GM19239 (cell line): ENCODE data around the gene CDCP2.

Experiments
- DNase-seq: peaks from one replicate; pipeline ENCODE4 v3.0.0; 2011; ENCODE audit warnings: low spot score; ENCODE audit not compliant: insufficient read length
- FAIRE-seq: peaks from 2 replicates; lab custom pipeline; 2011; peaks lifted over from hg19 to GRCh38; lab: Jason Lieb, UNC

Gene CDCP2

GRCh38 chr1:54139711-54140110 lies 13.1 kb downstream of the CDCP2 start:
- DNase-seq (no peak), FAIRE-seq (no peak)

GRCh38 chr1:54138994-54139393 lies 13.8 kb downstream of the CDCP2 start:
- DNase-seq = no peak
- no peak for FAIRE-seq

GRCh38 chr1:54137534-54138061 lies 15.2 kb downstream of the CDCP2 start:
- DNase-seq = no peak
- no peak for FAIRE-seq

GRCh38 chr1:54136963-54137533 lies 15.8 kb downstream of the CDCP2 start:
- no peak for FAIRE-seq

GRCh38 chr1:54136269-54136896 lies 16.4 kb downstream of the CDCP2 start:
- FAIRE-seq (no peak), DNase-seq (no peak)

More at GRCh38 chr1:54136963-54137533, 15.8 kb downstream of the CDCP2 start:
- no peak for DNase-seq

- DNase-seq (no peak), FAIRE-seq (no peak)
These were observed 17.2 kb downstream of the CDCP2 start for GRCh38 chr1:54135436-54136120.

GRCh38 chr1:54134295-54134694 lies 18.5 kb downstream of the CDCP2 start:
- DNase-seq = no peak
- no peak for FAIRE-seq

GRCh38 chr1:54132495-54132894 lies 20.3 kb downstream of the CDCP2 start:
- no peak for DNase-seq

GRCh38 chr1:54131419-54131818 lies 21.4 kb downstream of the CDCP2 start:
- DNase-seq (no peak), FAIRE-seq (no peak)

More at GRCh38 chr1:54132495-54132894, 20.3 kb downstream of the CDCP2 start:
- FAIRE-seq = no peak

GRCh38 chr1:54129858-54130257 lies 22.9 kb downstream of the CDCP2 start:
- FAIRE-seq (no peak), DNase-seq (no peak)

- FAIRE-seq = no peak
- DNase-seq = no peak
These were observed 25.1 kb downstream of the CDCP2 start for GRCh38 chr1:54127594-54128300.

GRCh38 chr1:54126271-54126815 lies 26.5 kb downstream of the CDCP2 start:
- no peak for FAIRE-seq
- no peak for DNase-seq

GRCh38 chr1:54125386-54126070 lies 27.3 kb downstream of the CDCP2 start:
- DNase-seq (no peak), FAIRE-seq (no peak)

GRCh38 chr1:54124906-54125305 lies 27.9 kb downstream of the CDCP2 start:
- no peak for FAIRE-seq

GRCh38 chr1:54124472-54124871 lies 28.3 kb downstream of the CDCP2 start:
- FAIRE-seq (no peak), DNase-seq (no peak)

More at GRCh38 chr1:54124906-54125305, 27.9 kb downstream of the CDCP2 start:
- no peak for DNase-seq

- DNase-seq (no peak), FAIRE-seq (no peak)
These were observed 29.8 kb downstream of the CDCP2 start for GRCh38 chr1:54122992-54123391.

- DNase-seq = no peak
- no peak for FAIRE-seq
These were observed 30.6 kb downstream of the CDCP2 start for GRCh38 chr1:54122135-54122751.

GRCh38 chr1:54121482-54122134 lies 31.2 kb downstream of the CDCP2 start:
- DNase-seq (peak; percentile 65), FAIRE-seq (no peak)
